NCI-H460 (cell line): ENCODE data around the gene KRTAP10-9. TPM values are rescaled to one million over a fixed set of nuclear protein-coding genes. Genes with fewer than 3 reads are reported as not detected.
"Not testable (repeated sequence)": the region's sequence is repeated elsewhere in the genome, so short reads cannot be mapped to it uniquely, and the experiment has no call there.

Experiments used
- DNase-seq: peaks from one replicate; pipeline ENCODE4 v3.0.0-alpha.2; 2016; ENCODE audit warnings: low read depth; ENCODE audit errors: extremely low read depth
- total RNA-seq: library from RNA; depleted of rRNA; stranded (reverse); fragments of >200 nt; shearing (Covaris generic); gene quantifications from 2 replicates; pipeline ENCODE4 v1.2.3, GENCODE V29; 2014; rRNA removed

KRTAP10-9 gene
- total RNA-seq, 1 experiment from 2014 or later: not detected

GRCh38 chr21:44656868-44657267 lies 30.0 kb downstream of the KRTAP10-9 start:
- DNase-seq: no peak

GRCh38 chr21:44657635-44658540 lies 31.0 kb downstream of the KRTAP10-9 start, which contains the start of gene KRTAP12-3:
Gene KRTAP12-3 (plus strand): TSS chr21:44657932. CDS start chr21:44657980, 48 bp downstream.
- no peak for DNase-seq

GRCh38 chr21:44658541-44658910 lies 31.6 kb downstream of the KRTAP10-9 start:
- no peak for DNase-seq

- DNase-seq: no peak
Observed at GRCh38 chr21:44658913-44659595, 32.2 kb downstream of the KRTAP10-9 start.

- DNase-seq: not testable (repeated sequence)
Observed at GRCh38 chr21:44661567-44661966, 34.7 kb downstream of the KRTAP10-9 start.

GRCh38 chr21:44664691-44665090 lies 37.8 kb downstream of the KRTAP10-9 start:
- DNase-seq: no peak

GRCh38 chr21:44666401-44667320 lies 39.8 kb downstream of the KRTAP10-9 start, which contains the start of gene KRTAP12-2:
Gene KRTAP12-2 (minus strand): TSS chr21:44666927. CDS start chr21:44666886, 41 bp downstream.
- DNase-seq: no peak

- DNase-seq: no peak
Observed at GRCh38 chr21:44667612-44668011, 40.7 kb downstream of the KRTAP10-9 start.

- DNase-seq: no peak
Observed at GRCh38 chr21:44670642-44671432, 43.9 kb downstream of the KRTAP10-9 start.

- no peak for DNase-seq
Observed at GRCh38 chr21:44671911-44672310, 45.0 kb downstream of the KRTAP10-9 start.

- no peak for DNase-seq
Observed at GRCh38 chr21:44677881-44678280, 51.0 kb downstream of the KRTAP10-9 start.

Other genes starting within 250 kb of the KRTAP10-9 start
- 0.47 and 0.92 TPM in 2 replicates for gene LRRC3, start 171.6 kb upstream of the KRTAP10-9 start, total RNA-seq
- gene KRTAP10-1, start 86.9 kb upstream of the KRTAP10-9 start, total RNA-seq: not detected in 2 replicates
- not detected in 2 replicates for gene KRTAP10-2, start 75.6 kb upstream of the KRTAP10-9 start, total RNA-seq
- gene KRTAP10-3, start 68.3 kb upstream of the KRTAP10-9 start, total RNA-seq: not detected in 2 replicates
- gene KRTAP10-4, start 53.4 kb upstream of the KRTAP10-9 start, total RNA-seq: not detected in 2 replicates
- gene KRTAP10-5, start 46.5 kb upstream of the KRTAP10-9 start, total RNA-seq: not detected in 2 replicates
- gene KRTAP10-6, start 34.6 kb upstream of the KRTAP10-9 start, total RNA-seq: not detected in 2 replicates
- not detected in 2 replicates for gene KRTAP10-7, start 26.5 kb upstream of the KRTAP10-9 start, total RNA-seq
- gene KRTAP10-8, start 15.0 kb upstream of the KRTAP10-9 start, total RNA-seq: not detected in 2 replicates
- not detected in 2 replicates for gene KRTAP10-10, start 10.3 kb downstream of the KRTAP10-9 start, total RNA-seq
- gene KRTAP10-11, start 19.3 kb downstream of the KRTAP10-9 start, total RNA-seq: not detected in 2 replicates
- gene KRTAP12-4, start 27.6 kb downstream of the KRTAP10-9 start, total RNA-seq: not detected in 2 replicates
- gene KRTAP12-3, start 30.8 kb downstream of the KRTAP10-9 start, total RNA-seq: not detected in 2 replicates
- gene KRTAP12-2, start 39.8 kb downstream of the KRTAP10-9 start, total RNA-seq: not detected in 2 replicates
- not detected in 2 replicates for gene KRTAP12-1, start 55.1 kb downstream of the KRTAP10-9 start, total RNA-seq
- gene KRTAP10-12, start 70.1 kb downstream of the KRTAP10-9 start, total RNA-seq: not detected in 2 replicates
- gene TSPEAR, start 84.5 kb downstream of the KRTAP10-9 start, total RNA-seq: 0.02 TPM in 1 of 2 replicates, not detected in the other
- 66.5 and 76.3 TPM in 2 replicates for gene UBE2G2, start 174.7 kb downstream of the KRTAP10-9 start, total RNA-seq
- 50.5 and 52.1 TPM in 2 replicates for gene SUMO3, start 191.0 kb downstream of the KRTAP10-9 start, total RNA-seq
- gene PTTG1IP, start 246.6 kb downstream of the KRTAP10-9 start, total RNA-seq: 139 and 145 TPM in 2 replicates